ENCODE results near the gene ERVV-1.

ERVV-1 gene

DNA sequence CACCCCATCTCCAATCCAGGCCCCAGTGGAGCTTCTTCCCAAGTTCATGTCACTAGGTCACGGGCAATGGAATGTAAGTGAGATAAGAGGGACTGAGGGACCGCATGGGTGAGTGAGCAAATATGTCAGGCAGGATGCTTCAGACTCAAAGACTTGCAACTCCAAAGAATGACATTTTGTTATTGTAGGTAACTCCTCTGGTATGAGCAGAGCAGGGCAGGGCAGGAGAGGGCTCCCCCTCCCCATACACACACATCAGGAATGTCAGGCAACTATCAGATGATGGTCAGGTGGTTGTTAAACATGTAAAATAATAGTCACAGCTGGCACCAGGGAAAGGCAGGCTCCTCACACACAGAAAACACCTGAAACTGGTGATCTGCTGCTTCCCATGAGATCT is 41.4 kb downstream of the ERVV-1 start:
- H3K4me3 ChIP-seq (ENCODE audit: low read depth in 1 of 5, low read length in 5 of 5): no peak overlapping the region
- H3K4me1 ChIP-seq (ENCODE audit: control insufficient read depth in 5 of 5, insufficient read depth in 5 of 5, low read length in 5 of 5): peaks cover 0 to 5% (median 4%) of the 10 kb centered on the region in 5 donors
- H3K27me3 ChIP-seq (ENCODE audit: control insufficient read depth in 5 of 5, insufficient read depth in 4 of 5, low read length in 5 of 5): peaks cover 0 to 10% (median 7%) of the 10 kb centered on the region in 5 donors
- H3K36me3 ChIP-seq (ENCODE audit: control insufficient read depth in 5 of 5, insufficient read depth in 5 of 5, low read length in 5 of 5): no peaks in the 10 kb centered on the region
- no peak overlapping the region for H3K27ac ChIP-seq (ENCODE audit: low read depth, low read length)
- no peak overlapping the region for H3K9ac ChIP-seq (ENCODE audit: low read length in 5 of 5)
- peaks cover 0 to 48% (median 18%) of the 10 kb centered on the region in 5 donors for H3K9me3 ChIP-seq (ENCODE audit: control insufficient read depth in 5 of 5, low read length in 5 of 5)

DNA sequence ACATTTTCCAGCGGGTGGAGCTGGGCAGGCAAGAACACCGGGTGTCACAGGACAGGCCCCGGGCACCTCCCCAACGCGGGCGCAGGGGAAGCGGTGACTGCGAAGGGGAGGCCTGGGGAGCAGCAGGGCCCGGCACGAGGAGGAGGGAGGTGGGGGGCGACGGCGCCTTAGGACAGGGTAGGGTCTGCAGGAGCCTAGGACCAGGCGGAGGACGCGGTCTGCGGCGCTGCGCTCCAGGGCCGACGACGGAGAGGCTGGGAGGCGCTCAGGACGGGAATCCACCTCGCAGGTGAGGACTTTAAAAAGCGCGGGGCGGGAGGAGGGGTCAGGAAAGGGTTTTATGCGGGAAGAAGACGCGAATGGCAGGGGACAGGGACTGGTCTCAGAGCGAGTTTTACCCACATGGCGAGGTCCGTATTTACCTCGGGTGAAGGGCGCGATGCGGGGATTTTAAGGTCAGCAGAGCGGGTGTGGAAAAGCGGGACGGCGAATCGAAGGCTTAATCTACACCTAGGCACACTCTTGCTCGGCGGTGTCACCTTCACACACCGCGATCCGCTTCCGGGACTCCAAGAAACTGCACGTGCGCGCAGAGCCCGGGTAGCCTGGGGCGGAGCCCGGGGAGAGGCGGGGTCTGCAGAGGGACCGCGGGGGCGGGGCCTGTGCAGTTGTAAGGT is 44.3 kb downstream of the ERVV-1 start:
- Histone ChIP-seq H3K27ac (ENCODE audit: low read depth, low read length) (no peak overlapping the region), H3K4me3 (ENCODE audit: low read depth in 1 of 5, low read length in 5 of 5) (peak overlapping the region in 3 of 5 donors; percentile 37 to 61 (median 47)), H3K9me3 (ENCODE audit: control insufficient read depth in 5 of 5, low read length in 5 of 5) (peaks cover 7 to 60% (median 32%) of the 10 kb centered on the region in 5 donors), H3K9ac (ENCODE audit: low read length in 5 of 5) (no peak overlapping the region), H3K27me3 (ENCODE audit: control insufficient read depth in 5 of 5, insufficient read depth in 4 of 5, low read length in 5 of 5) (peaks cover 0 to 10% (median 7%) of the 10 kb centered on the region in 5 donors), H3K4me1 (ENCODE audit: control insufficient read depth in 5 of 5, insufficient read depth in 5 of 5, low read length in 5 of 5) (peaks cover 0 to 5% (median 4%) of the 10 kb centered on the region in 5 donors), H3K36me3 (ENCODE audit: control insufficient read depth in 5 of 5, insufficient read depth in 5 of 5, low read length in 5 of 5) (no peaks in the 10 kb centered on the region)

All from subcutaneous abdominal adipose tissue (tissue), 5 donors.